HG03354 (cell line): ENCODE measurements around the gene SLIT1.
A peak's percentile ranks its signal among the peaks of the same experiment; 100 is the strongest.

ENCODE experiments used
- ATAC-seq: cut with Tn5 transposase; IDR thresholded peaks from one replicate; pipeline ENCODE4 v1.9.1; 2021; ENCODE audit warnings: mild to moderate bottlenecking; ENCODE audit not compliant: unreplicated experiment, poor library complexity, severe bottlenecking

SLIT1 gene

GRCh38 chr10:96999337-96999736 lies 186.4 kb downstream of the SLIT1 start:
- ATAC-seq = no peak

DNA sequence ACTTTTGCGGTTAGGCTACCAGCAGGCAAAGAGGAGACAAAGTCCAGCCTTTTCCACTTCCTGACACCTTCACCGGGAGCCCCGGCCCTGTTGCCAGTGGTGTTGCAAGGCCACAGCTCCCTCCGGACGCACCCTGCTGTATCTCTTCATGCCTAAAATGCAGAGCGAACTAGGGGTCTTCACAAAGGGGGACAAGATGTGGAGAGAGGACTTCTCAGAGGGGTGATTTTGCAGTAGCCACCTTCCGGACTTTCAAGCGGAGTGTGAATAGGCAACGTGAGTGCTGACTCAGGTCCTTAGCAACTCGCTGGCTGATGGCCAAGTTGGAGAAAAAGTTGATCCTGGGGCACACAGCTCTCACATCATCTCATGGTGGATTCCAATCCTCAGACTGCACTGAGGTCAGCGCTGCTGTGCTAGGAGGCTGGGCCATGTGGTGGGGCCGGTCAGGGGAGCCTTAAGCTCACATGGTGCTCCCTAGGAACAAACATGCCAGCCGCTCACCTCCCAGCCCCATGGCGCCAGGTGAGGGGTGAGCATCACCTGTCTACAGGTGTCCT lies 187.3 kb downstream of the SLIT1 start:
- ATAC-seq = no peak

GRCh38 chr10:96996275-96996965 lies 189.3 kb downstream of the SLIT1 start:
- ATAC-seq = no peak

DNA sequence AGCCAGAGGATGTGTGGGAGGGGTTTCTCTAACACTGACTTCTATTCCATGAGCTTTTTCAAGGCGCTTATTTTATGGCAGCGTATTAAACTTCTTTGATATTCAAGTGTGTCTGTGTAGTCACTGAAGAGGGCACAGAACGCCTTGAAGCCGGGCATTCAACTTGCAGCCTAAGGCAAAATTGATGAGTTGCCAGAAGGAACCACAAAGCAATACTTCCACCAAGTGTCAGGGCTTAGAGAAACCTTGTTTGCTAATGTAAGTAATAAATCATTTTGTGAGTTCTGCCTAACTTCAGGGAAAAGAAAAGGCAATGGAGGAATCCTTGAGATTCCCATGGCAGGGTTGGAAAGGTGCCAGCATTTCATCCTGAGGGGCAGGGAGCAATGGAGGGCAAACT lies 189.9 kb downstream of the SLIT1 start:
- no peak for ATAC-seq

GRCh38 chr10:96992721-96993120 lies 193.0 kb downstream of the SLIT1 start:
- ATAC-seq = peak; percentile 68

- no peak for ATAC-seq
Observed at GRCh38 chr10:96991313-96991841, 194.4 kb downstream of the SLIT1 start.

DNA sequence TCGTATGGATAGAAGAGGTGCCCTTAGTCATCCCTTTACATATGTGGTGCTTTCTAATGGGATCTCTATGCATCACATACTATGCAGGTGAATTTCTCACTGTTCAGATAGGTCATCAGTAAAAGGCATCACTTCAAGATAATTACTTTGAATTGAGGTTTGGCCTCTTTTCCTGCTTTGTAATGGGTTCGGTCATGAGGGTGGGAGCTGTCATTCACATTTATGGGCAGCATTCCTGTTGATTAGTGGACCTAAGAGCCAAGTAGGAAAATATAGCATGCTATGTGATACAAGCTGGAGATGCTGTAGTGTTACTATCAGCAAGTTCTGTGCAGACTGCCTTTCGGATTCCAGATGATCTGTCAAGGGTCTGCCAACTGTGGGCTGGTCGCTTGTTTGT lies 197.3 kb downstream of the SLIT1 start:
- no peak for ATAC-seq

GRCh38 chr10:96987842-96988175 lies 197.9 kb downstream of the SLIT1 start:
- no peak for ATAC-seq

DNA sequence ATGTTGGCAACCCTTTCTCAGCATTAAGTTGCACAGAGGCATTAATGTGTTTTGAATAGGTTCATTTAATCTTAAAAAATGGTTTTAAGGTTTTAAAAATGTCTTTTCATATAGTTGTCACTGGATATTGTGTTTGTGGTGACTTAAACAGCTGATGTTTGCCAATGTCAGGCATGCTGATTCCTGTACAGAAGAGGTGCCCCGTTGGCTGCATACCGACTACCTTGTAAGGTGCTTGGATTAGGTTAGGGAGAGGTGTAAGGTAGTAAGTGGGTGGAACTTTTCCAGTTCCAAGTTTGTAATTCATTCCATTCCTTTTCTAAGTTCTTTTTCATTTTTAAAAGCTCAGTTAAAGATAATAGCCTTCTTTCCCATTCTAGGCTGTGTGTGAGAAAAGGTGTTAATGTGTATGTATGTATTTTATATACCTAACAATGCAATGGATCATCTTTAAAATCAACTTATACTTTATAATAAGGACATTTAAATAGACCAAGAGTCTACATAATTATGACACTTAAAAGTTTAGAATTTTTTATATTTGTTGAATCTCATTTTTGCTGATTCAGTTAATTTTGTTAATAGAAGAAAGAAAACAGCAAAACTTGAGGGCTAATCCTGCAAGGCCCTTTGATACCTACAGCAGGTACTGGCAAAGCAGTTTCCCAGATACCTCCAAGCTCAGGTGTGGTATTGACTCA lies 198.5 kb downstream of the SLIT1 start:
- no peak for ATAC-seq

- ATAC-seq = no peak
Observed at GRCh38 chr10:96986200-96986856, 199.4 kb downstream of the SLIT1 start.

DNA sequence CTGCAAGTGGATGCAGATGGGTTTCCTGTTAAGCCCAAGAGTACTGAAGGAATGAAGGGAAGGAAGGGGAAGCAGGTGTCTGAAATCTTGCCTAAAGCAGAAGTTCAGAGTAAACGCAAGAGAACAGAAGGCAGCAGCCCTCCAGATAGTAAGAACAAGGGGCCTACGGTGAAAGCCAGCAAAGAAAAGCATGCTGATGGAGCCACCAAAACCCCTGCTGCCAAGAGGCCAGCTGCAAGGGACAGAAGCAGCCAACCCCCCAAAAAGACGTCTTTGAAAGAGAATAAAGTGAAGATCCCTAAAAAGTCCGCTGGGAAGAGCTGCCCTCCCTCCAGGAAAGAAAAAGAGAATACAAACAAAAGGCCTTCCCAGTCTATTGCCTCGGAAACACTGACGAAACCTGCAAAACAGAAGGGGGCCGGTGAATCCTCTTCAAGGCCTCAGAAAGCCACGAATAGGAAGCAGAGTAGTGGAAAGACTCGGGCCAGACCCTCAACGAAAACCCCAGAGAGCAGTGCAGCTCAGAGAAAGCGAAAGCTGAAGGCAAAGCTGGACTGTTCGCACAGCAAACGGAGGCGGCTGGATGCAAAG lies 201.1 kb downstream of the SLIT1 start:
- ATAC-seq = peak; percentile 88

DNA sequence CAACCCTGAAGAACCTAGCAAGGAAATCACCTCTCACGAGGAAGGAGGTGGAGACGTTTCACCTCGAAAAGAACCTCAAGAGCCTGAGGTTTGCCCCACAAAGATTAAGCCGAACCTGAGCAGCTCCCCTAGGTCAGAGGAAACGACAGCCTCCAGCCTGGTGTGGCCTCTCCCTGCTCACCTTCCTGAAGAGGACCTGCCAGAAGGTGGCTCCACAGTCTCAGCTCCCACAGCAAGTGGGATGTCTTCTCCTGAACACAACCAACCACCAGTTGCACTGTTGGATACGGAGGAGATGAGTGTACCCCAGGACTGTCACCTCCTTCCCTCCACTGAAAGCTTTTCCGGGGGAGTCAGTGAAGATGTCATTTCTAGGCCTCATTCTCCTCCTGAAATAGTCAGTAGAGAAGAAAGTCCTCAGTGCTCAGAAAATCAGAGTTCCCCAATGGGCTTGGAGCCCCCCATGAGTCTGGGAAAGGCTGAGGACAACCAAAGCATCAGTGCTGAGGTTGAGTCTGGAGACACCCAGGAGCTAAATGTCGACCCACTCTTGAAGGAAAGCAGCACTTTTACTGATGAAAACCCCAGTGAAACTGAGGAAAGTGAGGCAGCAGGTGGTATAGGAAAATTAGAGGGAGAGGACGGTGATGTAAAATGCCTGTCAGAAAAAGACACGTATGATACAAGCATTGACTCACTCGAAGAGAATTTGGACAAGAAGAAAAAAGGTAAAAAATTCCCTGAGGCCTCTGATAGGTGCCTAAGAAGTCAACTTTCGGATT lies 203.4 kb downstream of the SLIT1 start:
- ATAC-seq = no peak

GRCh38 chr10:96978621-96979154 lies 207.1 kb downstream of the SLIT1 start:
- ATAC-seq = peak; percentile 76

GRCh38 chr10:96975136-96975535 lies 210.6 kb downstream of the SLIT1 start:
- ATAC-seq = no peak

- ATAC-seq = no peak
Observed at GRCh38 chr10:96973809-96974747, 211.7 kb downstream of the SLIT1 start.

DNA sequence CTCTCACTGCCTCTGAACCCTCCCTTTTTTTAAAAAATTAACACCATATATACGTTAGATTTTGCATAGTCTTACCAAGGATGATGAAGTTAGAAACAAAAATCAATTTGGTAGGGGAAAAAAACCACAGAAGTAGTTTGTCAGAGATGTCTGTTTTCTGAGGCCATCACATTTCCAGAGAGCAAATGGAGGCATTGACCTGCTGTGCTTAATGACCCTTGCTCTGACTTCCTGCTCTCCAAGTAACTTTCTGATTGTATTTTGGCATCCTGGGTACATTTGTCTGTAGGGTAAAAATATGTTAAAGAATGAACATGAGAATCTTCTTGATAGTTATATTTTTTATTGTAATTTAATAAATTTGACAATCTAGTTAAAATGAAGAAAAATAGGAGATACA lies 213.5 kb downstream of the SLIT1 start:
- no peak for ATAC-seq

- no peak for ATAC-seq
Observed at GRCh38 chr10:96971324-96971723, 214.4 kb downstream of the SLIT1 start.
